HFF-Myc (cell line): ENCODE data around the gene AHCTF1.

Experiments used
- DNase-seq: peaks from one replicate; pipeline ENCODE4 v3.0.0-alpha.2; 2011; ENCODE audit warnings: low read depth; ENCODE audit errors: extremely low read depth
- H3K4me3 ChIP-seq: replicated peaks from 2 replicates; pipeline ENCODE4 v1.5.1; 2011; ENCODE audit warnings: low read depth, mild to moderate bottlenecking, control low read depth, low read length
- CTCF ChIP-seq: IDR thresholded peaks from 2 replicates; pipeline ENCODE4 v1.5.1; 2012; ENCODE audit warnings: mild to moderate bottlenecking, low read depth, low read length, control low read depth; ENCODE audit errors: missing control alignments

Gene AHCTF1

DNA sequence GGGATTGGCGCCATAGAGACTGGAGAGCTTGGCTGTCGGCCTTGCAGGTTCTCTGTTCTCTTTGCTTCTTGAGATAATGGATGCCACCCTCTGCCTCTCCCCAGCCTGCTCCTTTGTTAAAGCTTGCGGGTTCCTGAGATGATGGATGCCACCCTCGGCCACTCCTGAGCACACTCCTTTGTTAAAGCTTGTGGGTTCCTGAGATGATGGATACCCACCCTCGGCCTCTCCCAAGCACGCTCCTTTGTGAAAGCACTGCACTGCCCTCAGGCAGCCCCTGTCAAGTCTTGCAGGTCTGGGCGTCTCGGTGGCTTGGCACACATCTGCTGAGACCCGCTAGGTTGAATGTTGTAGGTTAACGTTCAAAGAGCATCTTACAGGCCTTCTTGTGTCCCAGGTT, 131.0 kb downstream of the AHCTF1 start:
- H3K4me3 ChIP-seq = no peak overlapping the region
- DNase-seq = no peak
- TF ChIP-seq CTCF = no peak

DNA sequence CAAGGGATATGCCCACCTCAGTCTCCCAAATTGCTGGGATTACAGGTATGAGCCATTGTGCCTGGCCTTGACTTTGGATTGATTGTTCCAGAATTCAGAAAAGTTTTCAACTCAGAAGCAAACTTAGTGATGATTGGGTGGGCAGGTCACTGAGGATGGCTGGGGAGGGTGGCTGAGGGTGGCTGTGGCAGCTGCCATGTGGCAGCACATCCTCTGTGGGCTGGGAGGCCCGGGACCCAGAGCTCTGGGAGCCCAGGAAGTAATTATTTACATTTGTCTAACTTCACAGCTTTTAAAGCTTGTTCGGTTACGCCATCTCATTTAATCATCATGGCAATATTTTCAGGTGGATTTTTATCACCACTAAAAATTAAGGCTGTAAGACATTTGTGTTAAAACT, 131.4 kb downstream of the AHCTF1 start:
- no peak for DNase-seq
- no peak overlapping the region for H3K4me3 ChIP-seq
- TF ChIP-seq CTCF = no peak

DNA sequence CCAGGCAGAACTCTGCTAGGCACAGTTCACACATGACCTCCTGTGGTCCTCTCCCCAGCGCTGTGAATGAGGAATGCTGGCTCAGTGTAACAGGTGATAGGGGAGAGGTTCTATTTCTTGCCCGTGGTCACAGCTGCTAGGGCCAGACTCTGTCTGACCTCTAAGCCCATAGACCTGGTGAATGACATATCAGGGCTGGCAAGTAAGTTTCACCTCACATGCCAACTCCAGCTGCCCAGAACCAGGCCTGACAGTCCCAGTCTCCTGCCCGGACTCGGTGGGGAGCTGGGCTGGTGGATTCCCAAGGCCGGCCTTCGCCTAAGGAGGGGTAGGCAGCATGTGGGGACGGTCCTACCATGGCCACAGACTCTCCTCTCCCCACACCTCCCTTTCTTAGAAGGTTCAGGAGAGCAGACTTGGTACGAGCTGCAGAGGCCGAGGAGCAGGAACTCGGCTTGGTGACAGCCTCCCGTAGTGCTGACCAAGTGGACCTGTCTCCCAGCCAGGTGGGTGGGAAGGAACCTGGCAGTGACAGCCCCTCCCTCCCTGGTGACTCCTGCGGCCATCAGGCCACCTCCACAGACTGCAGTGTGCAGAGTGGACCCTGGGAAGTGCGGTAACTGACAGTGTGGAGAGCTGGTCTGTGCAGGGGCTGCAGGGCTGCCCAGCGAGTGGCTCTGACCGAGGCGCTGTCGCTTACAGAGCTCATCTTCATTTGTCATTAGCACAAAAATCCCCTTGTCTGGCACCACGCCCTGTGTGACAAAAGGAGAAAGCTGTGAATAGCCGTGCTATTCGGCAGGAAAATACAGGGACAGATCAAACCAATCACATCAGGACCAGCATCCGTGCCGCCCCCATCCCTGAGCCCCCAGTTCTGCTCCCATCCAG, 132.9 kb downstream of the AHCTF1 start:
- H3K4me3 ChIP-seq = no peak overlapping the region
- TF ChIP-seq CTCF = no peak
- no peak for DNase-seq

DNA sequence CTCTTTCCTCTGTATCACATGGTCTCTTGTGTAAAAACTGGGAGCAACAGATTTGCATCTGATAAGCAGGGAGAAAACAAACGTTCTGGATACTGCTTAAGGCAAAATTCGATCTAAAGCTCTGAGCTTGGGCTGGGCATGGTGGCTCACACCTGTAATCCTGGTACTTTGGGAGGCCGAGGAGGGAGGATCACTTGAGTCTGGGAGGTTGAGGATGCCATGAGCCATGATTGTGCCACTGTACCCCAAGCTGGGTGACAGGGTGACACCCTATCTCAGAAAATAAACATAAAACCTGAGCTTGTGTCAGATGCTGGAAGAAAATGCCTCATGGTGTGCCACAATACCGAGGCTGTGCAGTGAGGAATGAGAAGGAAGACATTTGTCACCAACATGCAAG, 133.6 kb downstream of the AHCTF1 start:
- TF ChIP-seq CTCF = no peak
- no peak overlapping the region for H3K4me3 ChIP-seq
- no peak for DNase-seq

DNA sequence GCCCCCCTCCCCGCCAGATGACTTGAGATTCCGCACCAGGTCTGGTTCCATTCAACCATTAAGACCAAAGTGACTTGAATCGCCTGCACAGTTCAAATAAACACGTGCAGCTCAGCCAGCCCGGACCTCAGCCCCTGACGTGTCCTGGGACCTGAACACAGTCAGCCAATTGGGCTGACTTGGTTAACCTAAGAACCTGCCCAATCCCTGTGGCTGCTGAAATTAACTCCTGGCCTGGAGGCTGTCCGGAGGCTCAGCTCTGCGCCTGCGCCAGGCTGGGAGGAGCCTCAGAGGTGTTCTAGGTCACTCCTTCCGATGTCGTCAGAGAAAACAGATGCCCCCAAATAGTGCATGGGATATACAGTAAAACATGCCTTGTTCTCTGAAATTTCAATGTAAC, 134.2 kb downstream of the AHCTF1 start:
- TF ChIP-seq CTCF = no peak
- DNase-seq = no peak
- H3K4me3 ChIP-seq = no peak overlapping the region

DNA sequence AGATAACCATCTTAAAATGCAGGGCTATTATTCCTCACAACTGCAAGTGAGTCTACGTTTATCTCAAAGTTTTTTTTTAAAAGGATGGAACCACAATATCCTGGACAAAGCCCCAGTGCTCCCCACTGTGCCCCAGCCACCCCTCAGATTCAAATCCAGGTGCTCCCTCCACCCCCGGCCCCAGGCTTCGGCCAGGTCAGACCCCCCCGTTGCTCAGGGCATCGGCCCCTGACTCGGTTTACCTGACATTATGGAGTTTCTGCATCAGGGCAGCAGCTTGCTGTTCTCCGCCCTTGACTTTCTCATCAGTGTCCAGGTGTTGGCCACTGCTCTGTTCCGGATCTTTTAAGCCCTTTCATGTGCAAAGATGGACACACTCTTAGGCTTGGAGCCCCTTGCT, 134.6 kb downstream of the AHCTF1 start:
- no peak overlapping the region for H3K4me3 ChIP-seq
- no peak for TF ChIP-seq CTCF
- DNase-seq = no peak
